CD4-positive, alpha-beta T cell treated with Interleukin-15 for 1 hour (primary cell): Measurements from ENCODE around the gene INPP4A.

Experiments used
- DNase-seq: peaks from one replicate; pipeline ENCODE4 v3.0.0-alpha.2; 2020

INPP4A gene

DNA sequence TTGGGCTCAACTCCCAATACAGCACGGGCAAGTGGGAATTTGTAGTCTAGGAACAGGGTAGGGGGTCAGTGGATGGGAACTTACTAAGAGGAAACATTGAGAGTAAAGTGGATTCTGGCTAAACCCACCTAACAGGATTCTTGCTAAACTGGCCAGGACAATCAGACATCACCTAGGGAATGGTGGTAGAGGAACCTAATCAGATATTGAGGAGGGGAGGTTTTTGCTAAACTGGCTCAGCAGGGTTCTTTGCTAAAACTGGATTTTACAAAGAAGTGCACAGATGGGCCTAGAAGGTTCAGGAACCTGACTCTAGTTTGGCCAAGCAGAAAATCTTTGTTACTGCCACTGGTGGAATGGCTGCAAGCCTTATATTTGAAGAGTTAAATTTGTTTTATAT is 55.9 kb downstream of the INPP4A start:
- no peak for DNase-seq

DNA sequence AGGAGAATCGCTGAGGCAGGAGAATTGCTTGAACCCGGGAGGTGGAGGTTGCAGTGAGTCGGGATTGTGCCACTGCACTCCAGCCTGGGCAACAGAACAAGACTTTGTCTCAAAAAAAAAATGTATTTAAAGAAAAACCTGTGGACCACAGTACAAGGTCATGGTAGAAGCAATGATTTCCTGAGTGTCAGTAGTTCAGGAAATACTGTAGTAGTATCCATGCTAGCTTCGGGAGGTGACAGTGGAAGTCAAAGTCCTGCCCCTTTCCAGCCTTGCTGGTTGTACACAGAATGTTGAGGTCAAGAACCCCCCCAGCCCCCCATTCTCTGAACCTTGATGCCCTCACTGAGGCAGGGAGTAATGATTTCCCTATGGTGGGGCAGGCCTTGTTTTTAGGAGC is 56.6 kb downstream of the INPP4A start:
- DNase-seq, result no peak

DNA sequence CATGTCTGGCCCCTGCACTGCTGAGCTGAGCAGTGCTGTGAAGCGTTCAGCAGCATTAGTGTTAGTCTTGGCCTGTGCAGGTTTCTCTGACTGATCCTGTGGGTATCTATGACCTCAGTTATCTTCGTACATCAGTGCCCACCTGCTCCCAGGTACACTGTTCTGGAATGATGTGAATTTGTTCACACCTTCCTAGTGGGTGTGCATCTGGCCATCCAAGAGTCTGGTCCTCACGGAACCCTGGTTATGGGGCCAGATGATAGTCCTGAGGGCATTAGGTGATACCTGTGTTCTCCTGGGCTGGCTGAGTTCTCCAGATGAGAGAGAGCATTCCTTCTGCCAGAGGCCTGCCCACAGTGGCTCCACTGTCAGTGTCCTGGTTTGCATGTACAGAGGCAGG is 57.2 kb downstream of the INPP4A start:
- DNase-seq, result no peak

DNA sequence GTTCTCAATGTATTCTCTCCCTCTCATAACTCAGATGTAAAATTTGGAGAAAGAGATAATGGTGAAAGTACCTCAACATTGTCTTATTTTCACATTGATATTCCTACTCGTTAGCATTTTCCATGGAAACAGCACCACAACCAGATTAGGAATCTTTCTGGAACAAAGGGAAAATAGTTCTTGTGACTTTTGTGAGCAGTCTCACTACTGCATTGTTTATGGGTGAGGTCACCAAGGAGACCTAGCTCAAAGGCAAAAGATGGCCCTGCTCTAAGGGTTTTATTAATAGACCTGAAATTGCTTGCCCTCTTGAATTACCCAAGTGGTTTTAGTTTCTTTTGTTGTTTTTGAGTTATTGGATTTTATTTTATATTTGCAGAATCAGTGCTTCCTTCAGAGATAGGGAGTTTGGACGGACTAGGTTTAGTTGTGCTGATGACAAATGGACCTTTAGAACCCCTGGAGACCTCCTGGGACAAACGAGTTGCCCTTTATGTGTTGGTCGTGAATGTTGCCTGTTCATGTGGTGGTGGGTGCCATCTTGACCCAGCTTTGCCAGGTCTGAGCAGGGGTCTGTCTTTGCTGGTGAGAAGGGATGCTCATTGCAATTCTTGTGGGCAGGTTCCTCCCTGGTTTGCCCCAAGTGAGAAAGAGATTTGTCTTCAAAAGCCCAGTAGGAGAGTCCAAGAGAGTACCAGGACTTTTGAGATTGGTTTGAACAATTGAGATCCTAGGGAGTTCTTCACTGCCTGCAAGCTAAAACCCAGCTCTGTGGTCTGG is 58.1 kb downstream of the INPP4A start:
- DNase-seq, result no peak

DNA sequence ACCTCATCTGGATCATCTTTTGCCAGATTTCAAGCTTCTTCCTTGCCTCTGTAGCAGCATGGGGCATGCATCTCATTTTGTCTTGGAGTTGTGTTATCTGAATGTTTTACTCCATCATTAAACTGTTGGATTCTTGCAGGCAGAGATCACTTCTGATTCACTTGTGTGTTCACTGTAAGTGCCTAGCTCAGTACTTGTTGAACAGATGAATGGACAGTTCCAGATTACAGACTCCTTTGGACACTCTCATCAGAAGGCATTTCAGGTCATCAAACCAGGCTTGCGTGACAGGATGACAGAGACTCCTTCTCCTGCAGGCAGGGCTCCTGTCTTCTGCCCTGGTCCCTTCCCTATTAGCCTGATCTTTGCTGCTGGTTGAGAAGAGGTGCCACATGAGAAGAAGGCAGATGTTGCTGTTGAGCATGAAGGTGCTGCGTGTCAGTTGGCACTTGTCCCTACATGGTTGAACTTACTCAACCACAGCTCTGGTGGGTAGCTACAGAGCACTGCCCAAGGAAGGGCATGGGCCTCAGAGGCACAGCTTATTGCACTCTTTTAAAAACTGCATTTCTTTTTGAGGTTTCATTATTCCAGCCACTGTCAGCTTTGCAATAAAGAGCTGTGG is 58.9 kb downstream of the INPP4A start:
- DNase-seq, result no peak

DNA sequence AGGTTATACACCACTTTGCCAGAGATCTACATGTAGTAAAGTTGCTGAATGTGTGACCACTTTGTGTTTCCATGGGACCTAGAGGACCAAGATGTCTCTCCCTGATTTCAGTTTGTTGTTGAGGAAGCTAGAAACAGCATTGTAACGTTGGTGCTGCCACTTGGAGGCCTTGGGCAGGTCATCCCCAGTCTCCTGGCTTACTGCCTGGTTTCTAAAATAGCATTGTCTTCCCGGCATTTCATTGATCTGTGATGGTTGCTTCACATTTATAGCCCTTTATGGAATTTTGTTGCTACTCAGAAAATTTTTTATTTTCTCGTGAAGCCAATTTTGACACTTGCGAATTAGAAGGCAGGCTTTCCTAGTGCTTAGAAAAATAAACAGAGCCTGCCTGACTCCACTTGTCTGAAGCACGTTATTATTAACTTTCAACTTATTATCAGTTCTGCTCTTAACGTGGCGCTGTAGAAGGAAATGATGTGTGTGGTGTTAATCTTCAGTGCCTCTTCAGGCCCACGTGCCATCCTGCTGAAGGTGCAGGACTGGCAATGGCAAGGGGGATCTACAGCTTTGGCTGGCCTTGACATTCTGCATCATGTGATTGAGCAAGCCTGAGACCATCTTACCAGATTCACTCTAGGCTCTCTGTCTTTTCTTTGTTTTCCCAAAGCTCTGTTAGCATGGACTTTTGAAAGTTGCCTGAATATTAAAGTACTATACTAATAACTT is 59.9 kb downstream of the INPP4A start:
- DNase-seq, result no peak

DNA sequence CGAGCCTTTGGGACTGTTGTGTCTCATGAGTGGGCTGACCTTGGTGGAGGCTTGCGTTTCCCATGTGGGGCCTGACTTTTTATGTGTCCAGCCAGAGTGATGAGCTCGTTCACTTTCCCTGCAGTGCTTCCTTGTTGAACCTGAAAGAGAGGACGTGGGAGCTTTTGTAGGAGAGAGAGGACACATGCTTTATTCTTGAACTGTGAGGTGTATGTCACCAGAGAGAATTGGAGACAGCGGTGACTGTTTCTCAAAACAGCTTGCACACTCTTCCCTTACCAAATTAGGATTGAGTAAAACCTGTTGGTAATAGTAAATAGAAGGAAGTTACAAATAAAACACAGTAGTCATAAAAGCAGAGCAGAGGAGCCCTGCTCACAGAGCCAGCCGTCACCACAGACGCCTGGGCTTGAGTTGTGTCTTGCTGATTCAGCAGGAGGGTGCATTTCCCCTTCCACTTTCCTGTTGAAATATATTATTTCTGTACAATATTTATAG is 60.7 kb downstream of the INPP4A start:
- DNase-seq, result peak; percentile 72

DNA sequence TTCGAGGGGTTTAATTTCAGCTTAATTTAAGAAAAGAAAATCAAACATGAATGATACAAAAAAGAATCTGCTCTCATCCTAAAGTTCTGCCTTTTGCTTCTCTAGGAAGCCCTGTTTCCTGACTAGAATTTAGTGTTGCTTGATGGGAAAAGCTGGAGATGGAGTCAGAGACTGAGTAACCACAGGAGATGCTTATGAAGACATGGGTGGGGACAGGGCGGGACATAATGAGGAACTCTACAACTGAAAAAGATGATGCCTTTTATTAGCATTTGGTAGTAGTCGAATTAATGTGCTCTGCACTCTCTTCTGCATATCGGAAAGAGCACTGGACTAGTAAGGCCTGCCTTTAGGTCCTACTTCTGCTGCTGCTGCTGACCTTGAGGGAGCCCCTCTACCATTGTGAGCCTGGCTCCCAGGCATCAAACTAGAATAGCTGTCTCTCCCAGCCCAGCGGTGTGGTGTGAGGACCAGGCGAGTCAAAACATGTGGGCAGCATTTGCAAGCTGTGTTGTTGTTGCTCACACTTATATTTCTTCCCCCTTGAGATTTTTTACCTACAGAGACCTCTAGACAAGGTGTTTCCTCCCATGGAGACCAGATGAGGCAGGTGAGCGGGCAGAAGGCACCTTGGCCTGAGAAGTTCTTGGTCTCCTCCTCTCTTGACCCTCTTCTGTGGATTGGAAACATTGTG is 61.5 kb downstream of the INPP4A start:
- no peak for DNase-seq

DNA sequence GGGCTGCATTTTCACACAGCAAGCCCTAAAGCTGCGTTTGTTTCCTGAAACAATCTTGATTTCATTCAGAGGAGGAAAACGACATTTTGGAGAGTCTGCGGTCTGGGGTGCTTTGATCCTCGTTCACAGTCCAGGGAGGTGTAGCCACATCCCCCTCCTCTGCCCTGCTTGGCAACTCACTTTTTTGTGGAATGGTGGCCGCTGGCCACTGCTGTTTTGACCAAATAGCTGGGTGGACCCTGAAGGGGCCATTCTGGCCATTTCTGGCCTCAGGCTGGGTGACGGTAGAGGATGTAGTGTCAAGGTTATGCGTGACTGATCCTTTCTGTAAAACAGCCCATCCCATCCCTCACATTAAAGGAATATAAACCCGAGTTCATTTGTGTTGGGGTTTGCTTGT is 62.2 kb downstream of the INPP4A start:
- no peak for DNase-seq

DNA sequence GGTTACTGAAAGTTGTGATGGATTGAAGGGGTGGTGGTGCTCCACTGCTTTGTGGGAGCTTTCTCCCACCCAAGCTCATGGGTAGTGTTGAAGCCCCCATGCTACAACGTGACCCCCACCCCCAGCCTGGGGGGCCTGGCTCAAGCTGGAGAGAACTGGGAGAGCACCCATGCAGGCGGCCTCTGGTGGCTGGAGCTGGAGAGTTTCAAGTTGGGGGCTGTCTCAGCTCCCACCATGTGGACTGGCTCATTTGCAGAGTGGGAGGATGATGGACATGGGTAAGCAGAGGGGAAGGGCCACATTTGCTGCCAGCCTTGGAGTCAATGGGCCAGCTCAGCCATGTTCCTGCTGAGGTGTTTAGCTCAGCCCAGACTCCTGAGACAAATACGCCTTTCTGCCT is 62.8 kb downstream of the INPP4A start:
- no peak for DNase-seq

DNA sequence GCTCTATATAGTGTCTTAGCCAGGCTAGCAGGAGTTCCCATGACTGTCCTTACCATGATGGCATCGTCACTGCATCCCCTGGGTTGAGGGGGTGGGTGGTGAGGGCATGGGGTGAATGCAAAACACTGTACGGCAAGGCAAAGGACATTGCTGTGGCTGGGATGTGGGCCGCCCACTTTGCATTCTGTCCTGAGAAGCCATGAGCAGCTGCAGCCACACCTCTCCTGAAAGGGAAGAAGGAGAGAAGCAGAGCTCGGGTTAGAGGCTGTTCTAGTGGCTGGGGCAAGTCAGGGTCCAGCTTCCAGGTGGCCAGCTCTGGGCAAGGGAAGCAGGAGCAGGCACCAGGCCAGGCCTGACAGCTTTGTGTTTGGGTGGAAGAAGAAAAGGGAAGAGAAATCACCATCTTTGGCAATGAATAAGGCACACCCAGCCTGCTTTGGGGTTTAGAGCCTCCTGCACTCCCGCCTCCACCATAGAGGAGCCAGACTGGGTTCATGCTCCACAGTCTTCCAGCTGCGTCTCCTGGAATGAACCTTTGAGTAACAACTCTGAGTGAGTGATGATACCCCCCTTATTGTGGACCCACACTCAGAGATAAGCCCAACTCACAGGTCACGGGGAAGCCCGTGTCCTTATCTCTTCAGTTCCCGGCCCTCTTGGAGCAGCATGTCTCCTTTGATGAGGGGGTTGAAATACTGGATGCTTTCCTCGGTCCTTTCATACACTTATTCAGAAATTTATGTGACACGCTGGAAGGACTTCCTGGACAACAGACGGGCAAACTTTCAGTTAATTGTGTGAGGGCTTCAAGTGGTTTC is 63.4 kb downstream of the INPP4A start:
- DNase-seq, result no peak

DNA sequence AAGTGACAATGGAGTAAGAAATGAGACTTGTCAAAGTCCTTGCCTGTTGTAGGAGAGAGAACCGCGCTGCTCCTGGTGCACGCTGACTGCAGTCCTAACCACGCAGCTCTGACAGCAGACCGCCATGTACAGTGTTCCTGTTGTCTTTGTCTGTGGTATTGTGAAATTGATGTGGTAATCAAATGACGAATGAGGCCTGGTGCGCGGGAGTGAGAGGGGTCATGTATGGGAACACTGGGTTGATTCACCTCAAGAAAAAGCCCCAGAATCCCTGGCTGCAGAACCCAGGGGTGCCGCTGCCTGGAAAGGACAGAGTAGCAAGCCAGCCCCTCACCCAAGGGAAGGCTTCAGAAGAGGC is 64.0 kb downstream of the INPP4A start:
- peak; percentile 74 for DNase-seq

DNA sequence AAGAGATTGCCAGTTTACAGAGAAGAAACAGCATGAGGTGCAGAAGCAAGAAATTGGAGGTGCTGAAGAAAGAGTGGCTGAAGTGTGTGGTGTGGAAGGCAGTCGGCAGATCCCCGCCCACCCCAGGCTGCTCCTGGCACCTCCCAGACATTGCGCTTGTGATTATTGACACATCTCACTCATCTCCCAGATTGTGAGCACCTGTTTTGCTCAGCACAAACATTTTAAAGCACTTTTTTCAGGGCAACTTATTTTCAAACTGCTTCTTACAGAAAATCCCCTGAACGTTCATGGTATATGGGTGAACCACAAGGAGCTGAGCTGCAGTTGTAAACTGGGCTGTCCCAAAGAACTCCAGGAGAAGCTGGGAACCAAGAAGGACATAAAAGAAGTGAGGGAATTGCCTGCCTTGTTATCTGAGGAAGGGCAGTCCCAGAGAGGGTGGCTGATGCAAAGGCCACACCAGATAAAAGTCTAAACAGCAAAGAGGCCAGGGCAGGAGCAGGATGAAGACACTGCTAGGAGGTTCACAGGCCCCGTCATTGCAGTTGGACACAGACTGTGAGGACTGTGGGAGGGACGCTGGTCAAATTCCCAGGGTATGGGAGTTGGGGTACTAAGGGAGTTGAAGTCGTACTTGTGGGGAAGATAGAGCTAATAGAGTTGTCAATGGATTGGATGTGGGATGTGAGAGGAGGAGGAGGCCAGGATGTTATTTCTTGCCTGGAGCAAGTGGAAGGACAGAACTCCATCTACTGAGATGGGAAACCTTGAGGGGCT is 65.1 kb downstream of the INPP4A start:
- DNase-seq, result no peak

DNA sequence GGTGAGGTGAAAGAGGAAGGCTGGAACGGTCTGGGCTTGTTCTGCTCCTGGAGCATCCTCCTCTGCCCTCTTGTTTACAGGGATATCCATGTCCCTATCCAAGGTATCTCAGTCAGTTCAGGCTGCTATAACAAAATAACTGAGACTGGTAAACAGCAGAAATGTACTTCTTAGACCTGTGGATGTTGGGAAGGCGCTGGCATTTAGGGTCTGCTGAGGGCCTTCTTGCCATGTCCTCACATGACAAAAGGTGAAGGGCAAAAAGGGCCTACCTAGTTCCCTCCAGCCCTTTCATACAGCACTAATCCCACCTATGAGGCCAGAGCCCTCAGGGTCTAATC is 65.6 kb downstream of the INPP4A start:
- no peak for DNase-seq

DNA sequence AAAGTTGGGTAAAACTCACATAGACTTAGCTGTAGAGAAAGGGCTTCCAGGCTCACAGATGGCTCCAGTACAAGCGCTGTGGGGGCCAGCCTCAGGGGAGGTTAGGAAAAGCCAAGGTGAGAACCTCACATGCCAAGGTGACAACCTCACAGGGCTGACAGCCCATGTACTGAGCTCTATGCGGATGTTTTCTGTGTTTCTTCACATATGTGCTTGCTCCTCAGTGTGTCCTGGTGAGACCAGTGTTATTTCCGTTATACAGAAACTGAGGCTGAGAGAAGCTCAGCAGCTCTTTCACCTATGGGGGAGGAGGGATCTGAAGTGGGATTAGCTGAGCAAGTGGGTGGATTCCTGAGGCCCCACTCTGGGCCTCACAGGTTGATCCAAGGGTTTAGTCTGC is 67.3 kb downstream of the INPP4A start:
- DNase-seq, result no peak

DNA sequence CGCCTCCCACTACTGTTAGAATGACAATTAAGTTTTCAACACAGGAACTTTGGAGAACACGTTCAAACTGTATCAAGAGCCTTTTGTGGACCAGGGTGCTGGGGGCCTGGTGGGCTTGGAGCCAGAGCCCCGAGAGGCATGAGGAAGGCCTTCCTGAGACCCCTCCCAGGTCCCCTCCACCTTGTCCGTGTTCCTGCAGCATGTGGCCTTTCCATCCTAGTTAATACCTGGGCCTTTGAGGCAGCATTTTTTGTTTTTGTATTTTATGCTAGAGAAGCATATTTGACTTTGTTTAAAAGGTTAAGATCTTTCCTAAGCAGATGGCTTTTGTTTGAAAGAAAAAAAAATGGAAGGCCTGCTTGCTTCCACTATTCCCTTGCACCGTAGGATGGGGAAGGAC is 68.0 kb downstream of the INPP4A start:
- DNase-seq, result no peak

DNA sequence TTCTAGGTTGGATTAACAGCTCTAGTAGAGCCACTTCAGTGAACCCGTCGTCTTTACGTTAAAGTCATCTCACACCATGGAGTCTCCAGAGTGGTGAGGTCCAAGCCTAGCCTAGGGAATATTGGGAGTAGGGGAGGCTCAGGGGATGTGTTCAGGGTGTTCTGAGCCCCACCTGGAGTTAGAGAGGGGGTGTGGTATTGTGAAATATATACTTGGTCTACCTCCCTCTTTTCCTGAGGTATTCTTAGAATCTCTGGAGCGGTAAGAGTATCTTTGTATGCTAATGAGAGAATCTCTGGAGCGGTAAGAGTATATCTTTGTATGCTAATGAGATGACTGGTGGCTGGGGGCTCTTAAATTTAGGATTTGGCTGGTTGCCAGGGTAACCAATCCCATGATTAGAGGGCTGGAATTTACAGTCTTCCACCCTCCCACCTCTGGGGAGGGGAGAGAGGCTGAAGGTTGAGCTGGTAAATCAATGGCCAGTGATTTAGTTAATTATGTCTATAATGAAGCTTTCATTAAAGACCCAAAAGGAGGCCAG is 69.5 kb downstream of the INPP4A start:
- DNase-seq, result no peak

DNA sequence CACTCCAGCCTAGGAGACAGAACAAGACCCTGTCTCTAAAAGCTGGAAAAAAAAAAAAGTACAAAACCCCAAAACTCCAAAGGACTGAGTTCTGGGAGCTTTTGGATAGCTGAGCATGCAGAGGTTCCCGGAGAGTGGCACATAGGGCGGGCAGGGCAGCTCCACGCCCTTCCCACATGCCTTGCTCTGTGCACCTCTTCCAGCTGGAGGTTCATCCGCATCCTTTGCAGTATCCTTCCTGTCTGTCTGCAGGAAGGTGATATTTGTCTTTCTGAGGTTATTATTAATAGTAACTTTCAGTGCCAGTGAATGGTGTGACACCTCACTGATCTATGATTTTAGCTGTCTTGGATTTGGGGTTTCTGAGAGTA is 70.2 kb downstream of the INPP4A start:
- DNase-seq, result no peak

DNA sequence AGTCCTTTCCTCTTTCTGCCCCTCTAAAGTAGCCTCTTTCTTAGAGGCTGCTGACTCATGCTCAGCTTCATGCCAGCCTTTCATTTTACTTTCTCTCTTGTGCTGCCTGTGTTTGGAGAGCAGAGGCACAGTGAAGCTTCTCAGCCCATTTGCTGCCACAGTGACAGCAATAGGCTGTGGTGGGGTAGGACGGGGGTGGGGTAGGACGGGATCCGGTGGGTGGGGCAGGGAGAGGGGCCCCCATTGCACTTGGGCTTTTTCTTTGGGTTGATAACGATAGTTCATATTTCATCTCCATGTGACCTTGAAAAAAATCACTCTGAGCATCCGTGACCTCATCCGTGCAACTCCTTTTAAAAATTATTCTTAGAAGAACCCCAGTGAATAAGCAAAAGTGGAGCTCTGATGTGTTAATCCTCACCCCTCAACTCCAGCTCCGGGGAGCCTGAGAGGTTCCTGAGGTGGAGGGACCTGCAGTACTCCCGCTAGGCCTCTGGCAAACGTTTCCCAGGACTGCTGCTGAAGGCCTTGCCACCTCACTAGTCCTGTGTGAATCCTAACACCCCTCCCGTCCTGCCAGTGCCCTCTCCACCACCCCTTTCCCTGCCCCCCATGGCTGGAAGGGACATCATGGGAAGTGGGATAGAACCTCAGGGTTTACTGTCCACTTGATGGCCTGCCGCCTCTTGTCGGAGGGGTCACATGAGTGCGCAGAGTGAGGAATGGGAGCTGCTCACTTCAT is 70.8 kb downstream of the INPP4A start:
- no peak for DNase-seq

DNA sequence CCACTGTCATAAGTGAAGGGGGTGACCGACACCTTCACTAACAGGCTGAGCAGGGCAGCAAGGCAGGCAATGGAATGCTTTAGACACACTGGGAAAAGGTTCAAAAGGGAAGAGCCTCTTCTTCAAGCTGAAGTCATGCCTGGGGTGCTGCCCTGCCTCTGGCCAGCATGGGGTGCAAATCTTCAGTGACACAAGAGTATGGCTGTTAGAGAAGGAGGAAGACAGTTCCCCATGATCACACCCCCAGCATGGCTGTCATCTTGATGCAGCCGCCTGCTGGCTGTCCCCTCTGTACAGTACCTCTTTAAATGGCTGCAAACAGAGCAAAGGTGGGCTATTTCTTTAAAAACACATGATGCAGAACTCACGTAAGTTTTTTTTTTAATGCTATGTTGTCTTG is 71.9 kb downstream of the INPP4A start:
- no peak for DNase-seq

DNA sequence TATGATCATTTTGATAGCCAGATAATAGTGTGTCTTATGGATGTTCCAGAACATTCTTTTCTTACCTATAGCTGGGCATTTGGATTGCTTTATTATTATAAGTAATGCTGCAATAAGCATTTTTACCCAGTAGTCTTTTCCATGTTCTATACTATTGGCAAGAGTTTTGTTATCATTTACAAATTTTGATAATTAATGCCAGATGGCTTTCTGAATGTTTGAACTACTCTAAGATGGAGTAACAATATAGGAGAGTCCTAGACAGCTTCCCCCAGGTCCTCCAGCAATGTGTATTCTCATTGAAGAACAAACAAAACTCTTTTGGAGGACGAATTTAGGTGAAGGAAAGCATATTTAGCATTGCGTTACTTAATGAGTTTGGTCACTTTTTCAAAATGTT is 73.0 kb downstream of the INPP4A start:
- DNase-seq, result no peak
